ENCODE data around the gene ATP2C2.

Gene ATP2C2

GRCh38 chr16:84322749-84323148 lies 45.6 kb upstream of the ATP2C2 start:
- Histone ChIP-seq H3K4me2 (no peak overlapping the region), H3K36me3 (ENCODE audit: insufficient read depth) (no peaks in the 10 kb centered on the region), H3K27ac (no peak overlapping the region), H3K27me3 (ENCODE audit: insufficient read depth, low read depth) (peaks cover 22% of the 10 kb centered on the region; the same call in 1 of the 2 replicates), H2AFZ (ENCODE audit: low read depth) (no peak overlapping the region), H3K4me1 (ENCODE audit: low read depth, poor library complexity, severe bottlenecking) (no peaks in the 10 kb centered on the region), H3K9ac (no peak overlapping the region), H4K20me1 (ENCODE audit: insufficient read depth) (no peaks in the 10 kb centered on the region), H3K79me2 (ENCODE audit: insufficient read depth, low read depth) (no peaks in the 10 kb centered on the region), H3K4me3 (IDR thresholded peaks at IDR 0.05; ENCODE audit: insufficient read depth, low read depth, low read length) (no peak overlapping the region)
- no peak for TF ChIP-seq CTCF (conservative IDR thresholded peaks at IDR 0.05; ENCODE audit: low read depth, low read length)

GRCh38 chr16:84323606-84324005 lies 44.7 kb upstream of the ATP2C2 start:
- H2AFZ ChIP-seq (ENCODE audit: low read depth) = no peak overlapping the region
- H4K20me1 ChIP-seq (ENCODE audit: insufficient read depth) = no peaks in the 10 kb centered on the region
- H3K4me1 ChIP-seq (ENCODE audit: low read depth, poor library complexity, severe bottlenecking) = no peaks in the 10 kb centered on the region
- TF ChIP-seq CTCF (conservative IDR thresholded peaks at IDR 0.05; ENCODE audit: low read depth, low read length) = no peak
- peaks cover 26% of the 10 kb centered on the region; the same call in 1 of the 2 replicates for H3K27me3 ChIP-seq (ENCODE audit: insufficient read depth, low read depth)
- no peak overlapping the region for H3K4me2 ChIP-seq
- no peak overlapping the region for H3K4me3 ChIP-seq (IDR thresholded peaks at IDR 0.05; ENCODE audit: insufficient read depth, low read depth, low read length)
- H3K27ac ChIP-seq = no peak overlapping the region
- H3K9ac ChIP-seq = no peak overlapping the region
- H3K36me3 ChIP-seq (ENCODE audit: insufficient read depth) = no peaks in the 10 kb centered on the region
- H3K79me2 ChIP-seq (ENCODE audit: insufficient read depth, low read depth) = no peaks in the 10 kb centered on the region

- no peak overlapping the region for H3K4me2 ChIP-seq
- no peaks in the 10 kb centered on the region for H4K20me1 ChIP-seq (ENCODE audit: insufficient read depth)
- H3K36me3 ChIP-seq (ENCODE audit: insufficient read depth) = no peaks in the 10 kb centered on the region
- no peak overlapping the region for H2AFZ ChIP-seq (ENCODE audit: low read depth)
- H3K27me3 ChIP-seq (ENCODE audit: insufficient read depth, low read depth) = peaks cover 31% of the 10 kb centered on the region; the same call in 1 of the 2 replicates
- no peak overlapping the region for H3K27ac ChIP-seq
- H3K4me3 ChIP-seq (IDR thresholded peaks at IDR 0.05; ENCODE audit: insufficient read depth, low read depth, low read length) = no peak overlapping the region
- no peak overlapping the region for H3K9ac ChIP-seq
- TF ChIP-seq CTCF (conservative IDR thresholded peaks at IDR 0.05; ENCODE audit: low read depth, low read length) = no peak
- H3K79me2 ChIP-seq (ENCODE audit: insufficient read depth, low read depth) = no peaks in the 10 kb centered on the region
- H3K4me1 ChIP-seq (ENCODE audit: low read depth, poor library complexity, severe bottlenecking) = no peaks in the 10 kb centered on the region
Measured at GRCh38 chr16:84324434-84325262, 43.7 kb upstream of the ATP2C2 start.

- H3K4me1 ChIP-seq (ENCODE audit: low read depth, poor library complexity, severe bottlenecking) = no peaks in the 10 kb centered on the region
- H3K36me3 ChIP-seq (ENCODE audit: insufficient read depth) = no peaks in the 10 kb centered on the region
- H3K4me2 ChIP-seq = no peak overlapping the region
- H3K79me2 ChIP-seq (ENCODE audit: insufficient read depth, low read depth) = no peaks in the 10 kb centered on the region
- no peak overlapping the region for H3K27ac ChIP-seq
- H3K4me3 ChIP-seq (IDR thresholded peaks at IDR 0.05; ENCODE audit: insufficient read depth, low read depth, low read length) = no peak overlapping the region
- H3K9ac ChIP-seq = no peak overlapping the region
- H4K20me1 ChIP-seq (ENCODE audit: insufficient read depth) = no peaks in the 10 kb centered on the region
- TF ChIP-seq CTCF (conservative IDR thresholded peaks at IDR 0.05; ENCODE audit: low read depth, low read length) = no peak
- H2AFZ ChIP-seq (ENCODE audit: low read depth) = no peak overlapping the region
- peaks cover 44% of the 10 kb centered on the region; the same call in 1 of the 2 replicates for H3K27me3 ChIP-seq (ENCODE audit: insufficient read depth, low read depth)
Measured at GRCh38 chr16:84326545-84326944, 41.8 kb upstream of the ATP2C2 start.

Data from KMS-11 (cell line).